Colon (tissue), 2 donors: ENCODE results near the gene CHRNA4.

Source experiments
- FAIRE-seq: peaks from 2 replicates; lab custom pipeline; 2012; peaks lifted over from hg19 to GRCh38; lab: Jason Lieb, UNC
- donor health status: control.
- donor health status: control.

CHRNA4 gene

DNA sequence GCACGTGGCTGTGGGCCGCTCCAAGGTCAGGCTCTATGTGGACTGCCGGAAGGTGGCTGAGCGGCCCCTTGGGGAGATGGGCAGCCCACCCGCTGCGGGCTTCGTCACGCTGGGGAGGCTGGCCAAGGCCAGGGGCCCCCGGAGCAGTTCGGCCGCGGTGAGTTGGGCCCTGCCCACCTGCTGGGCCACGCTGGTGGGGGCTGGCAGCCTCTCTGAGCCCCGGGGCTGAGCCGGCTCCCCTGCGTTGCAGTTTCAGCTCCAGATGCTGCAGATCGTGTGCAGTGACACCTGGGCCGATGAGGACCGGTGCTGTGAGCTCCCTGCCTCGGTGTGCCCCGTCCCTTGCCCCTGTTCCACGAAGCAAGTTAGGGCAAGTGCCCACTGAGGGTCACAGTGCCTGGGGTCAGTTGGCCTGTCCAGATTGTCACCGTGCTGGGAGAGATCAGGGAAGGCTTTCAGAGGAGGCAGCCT lies 41.1 kb downstream of the CHRNA4 start:
- no peak for FAIRE-seq

GRCh38 chr20:63319164-63320040 lies 41.7 kb downstream of the CHRNA4 start:
- FAIRE-seq, result no peak

DNA sequence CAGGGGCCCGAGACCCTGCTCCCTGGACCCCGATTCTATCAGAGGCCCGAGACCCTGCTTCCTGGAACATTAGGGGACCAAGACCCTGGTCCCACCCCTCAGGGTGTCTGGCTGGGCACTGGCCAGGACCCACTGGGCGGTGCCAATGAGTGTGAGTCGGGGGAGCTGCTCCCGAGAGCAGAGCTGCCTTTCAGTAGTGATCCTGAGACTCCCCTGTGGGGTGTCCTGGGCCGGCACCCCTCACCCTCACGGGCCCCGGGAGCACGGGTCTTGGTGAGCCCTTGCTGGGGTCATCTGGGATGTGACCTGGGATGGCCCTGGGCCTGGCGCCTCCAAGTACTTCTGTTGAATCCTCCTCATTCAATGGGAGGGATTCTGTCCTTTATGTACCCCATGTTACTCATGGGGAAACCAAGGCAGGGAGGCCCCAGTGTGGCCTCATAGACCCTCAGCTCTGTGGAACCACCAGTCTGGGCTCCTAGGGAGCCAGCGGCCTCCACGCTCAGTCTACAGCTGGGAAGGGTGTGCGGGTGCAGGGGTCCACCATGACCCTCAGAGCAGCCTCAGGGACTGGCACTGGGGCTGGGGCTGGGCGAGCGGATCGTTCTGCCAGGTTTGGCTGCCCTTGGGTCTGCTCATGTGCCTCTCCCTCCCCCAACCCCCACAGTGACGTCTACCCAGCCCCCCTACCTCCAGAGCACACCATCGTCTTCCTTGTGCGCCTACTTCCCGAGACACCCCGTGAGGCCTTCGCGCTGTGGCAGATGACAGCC lies 42.6 kb downstream of the CHRNA4 start:
- no peak for FAIRE-seq

DNA sequence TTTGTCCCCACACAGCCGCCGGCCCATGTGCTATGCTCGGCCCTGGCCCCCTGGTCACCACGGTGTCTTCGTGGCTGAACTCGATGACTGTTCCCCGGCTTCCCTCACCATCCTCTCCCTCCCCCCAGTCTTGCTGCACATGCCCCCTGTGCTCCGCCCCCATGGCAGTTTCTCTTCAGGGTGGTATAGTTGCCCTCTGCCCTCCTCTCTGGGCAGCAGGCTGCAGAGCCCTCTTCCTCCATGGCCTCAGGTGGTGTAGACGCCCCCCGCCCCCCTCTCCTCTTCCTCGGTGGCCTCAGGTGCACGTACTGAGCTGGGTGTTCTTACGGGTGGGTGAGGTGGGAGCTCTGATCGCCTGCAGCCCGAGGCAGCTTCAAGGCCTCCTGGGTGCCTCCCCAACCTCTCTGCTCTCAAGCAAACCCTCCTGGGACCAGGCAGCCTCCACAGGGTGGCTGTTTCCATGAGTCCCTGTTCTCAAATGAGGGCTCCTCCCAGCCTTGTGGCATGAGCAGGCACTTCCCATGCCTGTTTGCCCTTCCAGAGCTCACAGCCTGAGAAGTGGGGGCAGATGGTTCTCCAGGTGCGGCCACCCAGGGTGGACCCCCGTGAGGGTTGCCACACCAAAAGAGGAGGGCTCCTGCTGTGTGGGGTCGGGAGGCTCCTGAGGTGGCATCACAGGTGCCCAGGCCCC lies 43.4 kb downstream of the CHRNA4 start:
- FAIRE-seq, result no peak

- no peak for FAIRE-seq
Measured at GRCh38 chr20:63317061-63317460, 44.1 kb downstream of the CHRNA4 start.

GRCh38 chr20:63316502-63316921 lies 44.6 kb downstream of the CHRNA4 start:
- no peak for FAIRE-seq

DNA sequence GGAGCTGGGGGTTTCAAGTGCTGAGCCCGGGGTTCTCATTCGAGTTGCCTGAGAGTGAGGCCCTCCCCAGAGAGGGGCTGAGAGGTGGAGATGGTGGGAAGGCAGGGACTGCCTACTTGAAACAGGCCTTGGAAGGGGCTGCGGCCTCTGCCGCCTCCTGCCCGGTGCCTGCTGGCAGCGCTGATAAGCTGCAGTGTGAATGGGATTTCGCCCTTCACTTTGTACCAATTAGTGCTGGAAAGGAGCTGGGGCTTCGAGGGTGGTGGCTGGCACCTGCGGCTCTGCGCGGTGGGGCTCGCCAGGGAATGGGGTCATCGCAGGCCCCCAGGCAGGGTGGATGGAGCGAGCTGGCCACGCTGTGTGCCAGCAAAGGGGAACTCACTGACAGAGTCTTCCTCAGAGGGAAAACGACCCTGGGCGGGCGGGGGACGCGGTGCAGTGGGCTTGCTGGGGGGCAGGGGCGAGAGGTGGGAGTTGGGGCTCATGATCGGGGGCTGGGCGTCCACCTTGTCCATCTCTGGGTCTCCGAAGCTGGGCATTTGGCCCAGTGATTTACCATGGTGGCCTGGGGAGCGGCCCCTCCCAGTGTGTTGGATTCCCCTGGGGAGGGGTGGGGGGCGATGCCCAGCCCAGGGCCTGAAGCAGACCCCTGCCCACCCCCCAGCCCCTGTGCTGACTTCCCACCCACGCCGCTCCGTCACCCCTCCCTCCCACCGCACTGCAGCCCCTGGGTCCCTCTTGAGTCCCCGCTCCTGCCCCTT lies 45.2 kb downstream of the CHRNA4 start:
- no peak for FAIRE-seq

GRCh38 chr20:63315240-63315689 lies 45.9 kb downstream of the CHRNA4 start:
- no peak for FAIRE-seq

DNA sequence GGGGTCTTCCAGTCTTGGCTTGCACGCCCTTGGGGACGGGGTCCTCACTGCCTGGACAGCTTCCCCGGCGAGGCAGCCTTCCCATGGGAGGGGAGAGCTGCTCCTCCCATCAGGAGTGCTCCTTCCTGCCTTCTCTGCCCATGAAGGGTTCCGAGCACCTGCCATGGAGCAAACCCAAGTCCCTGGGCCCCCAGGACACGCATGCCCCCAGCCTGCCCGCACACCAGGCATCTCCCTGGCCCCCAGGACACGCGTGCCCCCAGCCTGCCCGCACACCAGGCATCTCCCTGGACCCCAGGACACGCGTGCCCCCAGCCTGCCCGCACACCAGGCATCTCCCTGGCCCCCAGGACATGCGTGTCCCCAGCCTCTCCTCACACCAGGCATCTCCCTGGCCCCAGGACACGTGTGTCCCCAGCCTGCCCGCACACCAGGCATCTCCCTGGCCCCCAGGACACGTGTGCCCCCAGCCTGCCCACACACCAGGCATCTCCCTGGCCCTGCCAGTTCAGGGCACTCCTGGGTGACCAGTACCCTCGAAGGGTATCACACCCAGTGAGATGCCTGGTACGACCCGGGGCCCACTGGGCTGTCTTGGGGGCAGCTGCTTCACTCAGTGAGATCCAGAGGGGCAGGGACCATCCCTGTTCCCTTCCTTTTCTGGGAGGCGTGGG lies 46.4 kb downstream of the CHRNA4 start:
- no peak for FAIRE-seq

- no peak for FAIRE-seq
Measured at GRCh38 chr20:63314015-63314471, 47.1 kb downstream of the CHRNA4 start.

GRCh38 chr20:63313349-63314014 lies 47.7 kb downstream of the CHRNA4 start:
- FAIRE-seq, result no peak

DNA sequence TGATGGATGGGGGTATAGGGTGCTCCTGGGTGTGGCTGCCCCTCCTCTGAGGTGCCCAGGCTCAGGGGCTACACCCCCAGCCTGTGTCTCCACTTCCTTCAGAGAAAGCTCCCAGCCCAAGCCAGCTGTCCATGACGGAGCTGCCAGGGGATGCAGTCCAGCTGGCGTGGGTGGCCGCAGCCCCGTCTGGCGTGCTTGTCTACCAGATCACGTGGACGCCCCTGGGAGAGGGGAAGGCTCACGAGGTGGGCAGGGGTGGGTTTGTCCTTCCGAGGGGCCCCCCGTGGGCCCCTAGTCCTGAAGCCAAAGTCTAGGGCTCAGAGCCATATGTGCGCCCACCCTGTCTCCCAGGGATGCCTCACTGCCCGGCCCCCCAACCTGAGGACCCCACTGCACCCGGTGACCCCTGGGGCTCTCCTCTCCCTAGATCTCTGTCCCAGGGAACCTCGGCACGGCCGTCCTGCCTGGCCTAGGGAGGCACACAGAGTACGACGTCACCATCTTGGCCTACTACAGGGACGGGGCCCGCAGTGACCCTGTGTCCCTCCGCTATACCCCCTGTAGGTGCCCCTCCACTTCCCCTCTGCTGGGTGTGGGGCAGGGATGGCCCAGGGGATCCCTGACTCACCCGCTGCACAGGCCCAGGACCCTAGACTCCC lies 48.3 kb downstream of the CHRNA4 start:
- FAIRE-seq, result no peak

- no peak for FAIRE-seq
Measured at GRCh38 chr20:63312273-63312672, 48.9 kb downstream of the CHRNA4 start.

DNA sequence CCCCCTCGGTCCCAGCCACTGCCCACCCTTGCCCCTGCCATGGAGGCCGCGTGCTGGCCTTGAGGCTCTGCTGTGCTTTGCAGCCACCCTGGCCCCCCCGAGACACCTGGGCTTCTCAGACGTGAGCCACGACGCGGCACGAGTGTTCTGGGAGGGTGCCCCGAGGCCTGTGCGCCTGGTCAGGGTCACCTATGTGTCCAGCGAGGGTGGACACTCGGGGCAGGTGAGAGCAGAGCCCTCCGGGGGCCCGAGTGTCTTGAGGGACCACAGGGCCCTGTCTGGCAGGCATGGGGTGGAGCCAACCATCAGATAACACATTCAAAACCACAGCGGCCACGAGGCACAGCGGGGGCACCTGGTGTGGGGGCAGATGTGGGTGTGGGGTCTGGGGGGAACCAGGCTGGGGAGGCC lies 49.3 kb downstream of the CHRNA4 start:
- FAIRE-seq, result no peak

GRCh38 chr20:63311186-63311832 lies 49.8 kb downstream of the CHRNA4 start:
- no peak for FAIRE-seq

DNA sequence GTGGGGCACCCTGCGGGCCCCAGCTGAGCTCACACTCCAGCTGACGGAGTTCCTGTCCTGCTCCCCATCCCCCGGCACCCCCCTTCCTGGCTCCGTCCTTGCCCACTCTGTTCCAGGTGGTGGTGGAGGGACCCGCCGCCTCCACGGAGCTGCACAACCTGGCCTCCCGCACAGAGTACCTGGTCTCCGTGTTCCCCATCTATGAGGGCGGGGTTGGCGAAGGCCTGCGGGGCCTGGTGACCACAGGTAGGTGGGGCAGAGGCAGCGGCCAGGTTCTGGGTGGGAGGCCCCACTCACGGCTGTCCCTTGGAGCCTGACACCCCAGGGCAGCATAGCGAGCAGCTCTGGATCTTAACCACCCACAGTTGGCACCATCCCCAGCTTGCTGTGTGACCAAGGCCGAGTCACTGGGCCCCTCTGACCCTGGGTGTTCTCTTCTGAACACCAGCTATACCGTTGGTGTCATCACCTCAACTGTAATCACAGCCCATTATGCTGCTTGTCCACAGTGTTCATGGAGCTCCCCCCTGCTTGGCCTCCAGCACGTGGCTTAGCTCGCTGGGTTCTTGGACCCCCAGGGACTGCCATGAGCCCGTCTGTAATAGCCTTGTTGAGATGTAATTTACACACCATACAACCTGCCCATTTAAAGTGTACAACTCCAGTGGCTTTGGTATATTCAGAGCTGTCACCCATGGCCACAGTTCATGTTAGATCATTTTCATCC lies 50.7 kb downstream of the CHRNA4 start:
- no peak for FAIRE-seq

DNA sequence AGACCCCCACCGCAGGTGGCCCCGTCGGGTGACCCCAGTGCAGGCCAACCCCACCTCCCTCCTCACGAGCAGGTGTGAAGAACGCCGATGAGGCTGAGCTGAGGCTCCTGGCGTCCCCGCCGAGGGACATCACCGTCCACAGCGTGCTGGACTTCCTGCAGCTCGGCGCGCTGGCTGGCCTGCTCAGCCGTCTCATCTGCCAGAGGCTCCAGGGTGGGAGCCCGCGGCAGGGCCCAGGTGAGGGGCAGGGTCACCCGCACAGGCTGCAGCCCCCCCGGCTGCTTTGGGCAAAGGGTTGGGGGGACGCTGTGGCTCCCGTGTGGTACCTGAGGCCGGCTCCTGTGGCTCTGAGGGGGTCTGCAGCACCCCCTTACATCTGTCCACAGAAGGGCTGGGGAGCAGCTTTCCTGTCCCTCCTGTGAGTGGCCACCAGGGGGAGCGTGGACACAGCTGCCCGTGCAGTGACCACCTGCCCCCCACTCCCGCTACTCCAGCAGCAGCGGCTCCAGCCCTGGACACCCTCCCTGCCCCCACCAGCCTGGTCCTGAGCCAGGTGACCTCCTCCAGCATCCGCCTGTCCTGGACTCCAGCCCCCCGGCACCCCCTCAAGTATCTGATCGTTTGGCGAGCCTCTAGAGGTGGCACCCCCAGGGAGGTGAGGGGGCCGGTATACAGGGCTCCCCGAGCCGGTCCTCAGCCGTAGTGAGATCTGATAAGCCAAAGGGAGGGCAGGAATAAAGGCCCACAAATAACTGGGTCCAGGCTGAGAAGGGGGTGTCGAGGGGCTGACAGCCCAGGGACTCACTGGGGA lies 51.7 kb downstream of the CHRNA4 start:
- no peak for FAIRE-seq
